Hematopoietic multipotent progenitor cell treated with erythropoietin and hydrocortisone succinate and interleukin-3 and kit ligand, for 6 days (in vitro differentiated cells): ENCODE measurements around the gene IL36RN.

Experiments
- DNase-seq: peaks from one replicate; pipeline ENCODE4 v3.0.0-alpha.2; 2015

The IL36RN gene

GRCh38 chr2:113050921-113051895, 7.8 kb upstream of the IL36RN start:
- DNase-seq, result no peak

- DNase-seq, result no peak
These were observed 6.5 kb upstream of the IL36RN start, which contains the start of gene IL36B for GRCh38 chr2:113052396-113052917. IL36B (minus strand) TSS chr2:113052867.

GRCh38 chr2:113053666-113054065, 5.3 kb upstream of the IL36RN start:
- no peak for DNase-seq

- no peak for DNase-seq
These were observed 4.9 kb upstream of the IL36RN start for GRCh38 chr2:113054066-113054465.

GRCh38 chr2:113056521-113056920, 2.5 kb upstream of the IL36RN start:
- no peak for DNase-seq

- DNase-seq, result no peak
These were observed 1.9 kb upstream of the IL36RN start for GRCh38 chr2:113057117-113057516.

GRCh38 chr2:113058411-113058994, 495 bp upstream of the IL36RN start:
- no peak for DNase-seq

- no peak for DNase-seq
These were observed 1.4 kb downstream of the IL36RN start for GRCh38 chr2:113060396-113060795.

- no peak for DNase-seq
These were observed 1.8 kb downstream of the IL36RN start for GRCh38 chr2:113060796-113061195.

GRCh38 chr2:113061241-113061640, 2.2 kb downstream of the IL36RN start:
- DNase-seq, result no peak

- no peak for DNase-seq
These were observed 3.1 kb downstream of the IL36RN start for GRCh38 chr2:113061896-113062770.

- DNase-seq, result no peak
These were observed 5.3 kb downstream of the IL36RN start for GRCh38 chr2:113064281-113064680.

- no peak for DNase-seq
These were observed 5.9 kb downstream of the IL36RN start for GRCh38 chr2:113064898-113065297.

GRCh38 chr2:113067681-113068080, 8.7 kb downstream of the IL36RN start, which contains the start of gene IL1F10:
IL1F10 (plus strand) TSS chr2:113067970; CDS start chr2:113072739, 4,769 bp downstream.
- DNase-seq, result no peak

GRCh38 chr2:113068249-113068648, 9.3 kb downstream of the IL36RN start:
- DNase-seq, result no peak

- no peak for DNase-seq
These were observed 9.9 kb downstream of the IL36RN start for GRCh38 chr2:113068706-113069485.

- DNase-seq, result no peak
These were observed 10.9 kb downstream of the IL36RN start for GRCh38 chr2:113069676-113070605.

- no peak for DNase-seq
These were observed 11.6 kb downstream of the IL36RN start for GRCh38 chr2:113070606-113070975.

- no peak for DNase-seq
These were observed 13.6 kb downstream of the IL36RN start for GRCh38 chr2:113072584-113072983.

- DNase-seq, result no peak
These were observed 14.4 kb downstream of the IL36RN start for GRCh38 chr2:113073325-113073834.

- no peak for DNase-seq
These were observed 16.0 kb downstream of the IL36RN start for GRCh38 chr2:113075030-113075429.
